IgD-negative memory B cell (primary cell): ENCODE results near the gene FAF1. TPM values are rescaled to one million over a fixed set of nuclear protein-coding genes. Genes with fewer than 3 reads are reported as not detected.
"Not testable (repeated sequence)": the region's sequence is repeated elsewhere in the genome, so short reads cannot be mapped to it uniquely, and the experiment has no call there.

ENCODE experiments used
- H3K27ac Mint-ChIP-seq, 3 donors: one replicate each; pipeline ENCODE4 v1.8.0; 2020 to 2022; ENCODE audit warnings: mild to moderate bottlenecking in 3 of 3, mixed read lengths in 3 of 3, moderate library complexity in 1 of 3
- H3K27me3 Mint-ChIP-seq: one replicate; pipeline ENCODE4 v1.8.0; 2021; ENCODE audit warnings: mixed read lengths
- H3K36me3 Mint-ChIP-seq: one replicate; pipeline ENCODE4 v1.8.0; 2020; ENCODE audit warnings: mild to moderate bottlenecking, mixed read lengths
- H3K4me1 Mint-ChIP-seq, 3 donors: one replicate each; pipeline ENCODE4 v1.8.0; 2020 to 2022; ENCODE audit warnings: mixed read lengths in 3 of 3, mild to moderate bottlenecking in 1 of 3
- H3K4me3 Mint-ChIP-seq, 4 donors: one replicate each; pipeline ENCODE4 v1.8.0; 2020 to 2022; ENCODE audit warnings: mild to moderate bottlenecking in 4 of 4, mixed read lengths in 4 of 4, moderate library complexity in 3 of 4
- H3K9me3 Mint-ChIP-seq, 3 donors: one replicate each; pipeline ENCODE4 v1.8.0; 2020 to 2021; ENCODE audit warnings: mixed read lengths in 3 of 3, mild to moderate bottlenecking in 1 of 3
- polyA plus RNA-seq: library from polyadenylated mRNA; unstranded; fragments of 300-500 nt; fragmentation: Illumina TruSeq; gene quantifications from one replicate; pipeline ENCODE4 v1.2.3, GENCODE V29; 2021

FAF1 gene
- polyA plus RNA-seq, 1 donor from 2014 or later = 26.3 TPM

GRCh38 chr1:50920409-50920808 is 39.7 kb downstream of the FAF1 start:
- H3K9me3 Mint-ChIP-seq = peaks cover 4 to 14% (median 7%) of the 10 kb centered on the region in 3 donors
- H3K27me3 Mint-ChIP-seq = no peaks in the 10 kb centered on the region
- no peak overlapping the region for H3K4me3 Mint-ChIP-seq
- peaks cover 13% of the 10 kb centered on the region for H3K36me3 Mint-ChIP-seq
- H3K27ac Mint-ChIP-seq = no peak overlapping the region
- peaks cover 25 to 36% (median 31%) of the 10 kb centered on the region in 3 donors for H3K4me1 Mint-ChIP-seq

GRCh38 chr1:50917138-50918137 is 42.6 kb downstream of the FAF1 start:
- peak overlapping the region; percentile 64 to 87 (median 83) for H3K4me3 Mint-ChIP-seq
- H3K4me1 Mint-ChIP-seq = peaks cover 19 to 26% (median 24%) of the 10 kb centered on the region in 3 donors
- H3K9me3 Mint-ChIP-seq = peaks cover 0 to 1% (median 0%) of the 10 kb centered on the region in 3 donors
- no peaks in the 10 kb centered on the region for H3K36me3 Mint-ChIP-seq
- peak overlapping the region; percentile 84 to 97 (median 97) for H3K27ac Mint-ChIP-seq
- H3K27me3 Mint-ChIP-seq = no peaks in the 10 kb centered on the region

GRCh38 chr1:50915621-50916020 is 44.4 kb downstream of the FAF1 start:
- no peaks in the 10 kb centered on the region for H3K36me3 Mint-ChIP-seq
- peak overlapping the region in 1 of 3 donors; percentile 24 for H3K27ac Mint-ChIP-seq
- no peaks in the 10 kb centered on the region for H3K27me3 Mint-ChIP-seq
- H3K9me3 Mint-ChIP-seq = peaks cover 0 to 1% (median 0%) of the 10 kb centered on the region in 3 donors
- H3K4me1 Mint-ChIP-seq = peaks cover 21 to 24% (median 24%) of the 10 kb centered on the region in 3 donors
- peak overlapping the region in 1 of 4 donors; percentile 3 for H3K4me3 Mint-ChIP-seq

GRCh38 chr1:50913954-50914353 is 46.1 kb downstream of the FAF1 start:
- Mint-ChIP-seq H3K4me3 (no peak overlapping the region), H3K27ac (no peak overlapping the region), H3K4me1 (peaks cover 18 to 24% (median 24%) of the 10 kb centered on the region in 3 donors), H3K36me3 (peaks cover 1% of the 10 kb centered on the region), H3K27me3 (no peaks in the 10 kb centered on the region), H3K9me3 (no peaks in the 10 kb centered on the region)

GRCh38 chr1:50910356-50910755 is 49.7 kb downstream of the FAF1 start:
- H3K27ac Mint-ChIP-seq, H3K4me3 Mint-ChIP-seq, H3K27me3 Mint-ChIP-seq, H3K36me3 Mint-ChIP-seq, H3K9me3 Mint-ChIP-seq, H3K4me1 Mint-ChIP-seq: not testable (repeated sequence)

- H3K4me3 Mint-ChIP-seq, H3K36me3 Mint-ChIP-seq, H3K27me3 Mint-ChIP-seq, H3K9me3 Mint-ChIP-seq, H3K27ac Mint-ChIP-seq: not testable (repeated sequence)
- peaks cover 0 to 10% (median 5%) of the 10 kb centered on the region in 3 donors for H3K4me1 Mint-ChIP-seq
Measured at GRCh38 chr1:50907610-50908009, 52.5 kb downstream of the FAF1 start.

- not testable (repeated sequence) for H3K4me1 Mint-ChIP-seq, H3K27ac Mint-ChIP-seq
Measured at GRCh38 chr1:50906050-50906449, 54.0 kb downstream of the FAF1 start.

GRCh38 chr1:50902419-50902818 is 57.6 kb downstream of the FAF1 start:
- H3K36me3 Mint-ChIP-seq = peaks cover 6% of the 10 kb centered on the region
- no peak overlapping the region for H3K27ac Mint-ChIP-seq
- H3K27me3 Mint-ChIP-seq = no peaks in the 10 kb centered on the region
- peaks cover 5 to 11% (median 9%) of the 10 kb centered on the region in 3 donors for H3K4me1 Mint-ChIP-seq
- no peaks in the 10 kb centered on the region for H3K9me3 Mint-ChIP-seq
- no peak overlapping the region for H3K4me3 Mint-ChIP-seq

More at GRCh38 chr1:50906050-50906449, 54.0 kb downstream of the FAF1 start:
- not testable (repeated sequence) for H3K9me3 Mint-ChIP-seq, H3K36me3 Mint-ChIP-seq, H3K27me3 Mint-ChIP-seq
- peak overlapping the region in 1 of 4 donors; percentile 17 for H3K4me3 Mint-ChIP-seq

- H3K27ac Mint-ChIP-seq = no peak overlapping the region
- peaks cover 6% of the 10 kb centered on the region for H3K36me3 Mint-ChIP-seq
- no peak overlapping the region for H3K4me3 Mint-ChIP-seq
- H3K9me3 Mint-ChIP-seq = no peaks in the 10 kb centered on the region
- H3K27me3 Mint-ChIP-seq = no peaks in the 10 kb centered on the region
- H3K4me1 Mint-ChIP-seq = peaks cover 5 to 11% (median 9%) of the 10 kb centered on the region in 3 donors
Measured at GRCh38 chr1:50901872-50902271, 58.2 kb downstream of the FAF1 start.

GRCh38 chr1:50898773-50899172 is 61.3 kb downstream of the FAF1 start:
- Mint-ChIP-seq H3K36me3 (peaks cover 3% of the 10 kb centered on the region), H3K27me3 (no peaks in the 10 kb centered on the region), H3K9me3 (no peaks in the 10 kb centered on the region), H3K4me1 (peaks cover 18 to 26% (median 23%) of the 10 kb centered on the region in 3 donors), H3K4me3 (no peak overlapping the region), H3K27ac (no peak overlapping the region)

- H3K36me3 Mint-ChIP-seq = peaks cover 3% of the 10 kb centered on the region
- no peaks in the 10 kb centered on the region for H3K27me3 Mint-ChIP-seq
- peaks cover 0 to 2% (median 0%) of the 10 kb centered on the region in 3 donors for H3K9me3 Mint-ChIP-seq
- no peak overlapping the region for H3K27ac Mint-ChIP-seq
- peaks cover 17 to 33% (median 27%) of the 10 kb centered on the region in 3 donors for H3K4me1 Mint-ChIP-seq
- H3K4me3 Mint-ChIP-seq = no peak overlapping the region
Measured at GRCh38 chr1:50894340-50894739, 65.7 kb downstream of the FAF1 start.

GRCh38 chr1:50893466-50893865 is 66.6 kb downstream of the FAF1 start:
- H3K4me1 Mint-ChIP-seq = peaks cover 17 to 28% (median 22%) of the 10 kb centered on the region in 3 donors
- H3K27ac Mint-ChIP-seq = no peak overlapping the region
- peaks cover 3% of the 10 kb centered on the region for H3K36me3 Mint-ChIP-seq
- H3K27me3 Mint-ChIP-seq = no peaks in the 10 kb centered on the region
- peaks cover 0 to 2% (median 0%) of the 10 kb centered on the region in 3 donors for H3K9me3 Mint-ChIP-seq
- H3K4me3 Mint-ChIP-seq = no peak overlapping the region

GRCh38 chr1:50887555-50887954 is 72.5 kb downstream of the FAF1 start:
- H3K36me3 Mint-ChIP-seq, H3K9me3 Mint-ChIP-seq, H3K4me3 Mint-ChIP-seq, H3K27me3 Mint-ChIP-seq, H3K27ac Mint-ChIP-seq: not testable (repeated sequence)
- H3K4me1 Mint-ChIP-seq = peaks cover 4 to 14% (median 9%) of the 10 kb centered on the region in 3 donors

GRCh38 chr1:50880373-50880772 is 79.7 kb downstream of the FAF1 start:
- Mint-ChIP-seq H3K36me3 (no peaks in the 10 kb centered on the region), H3K27me3 (no peaks in the 10 kb centered on the region), H3K4me1 (peaks cover 10 to 22% (median 15%) of the 10 kb centered on the region in 3 donors)

GRCh38 chr1:50879137-50879536 is 80.9 kb downstream of the FAF1 start:
- Mint-ChIP-seq H3K9me3 (no peaks in the 10 kb centered on the region), H3K27ac (no peak overlapping the region), H3K4me1 (peaks cover 9 to 14% (median 11%) of the 10 kb centered on the region in 3 donors), H3K4me3 (no peak overlapping the region), H3K27me3 (no peaks in the 10 kb centered on the region), H3K36me3 (no peaks in the 10 kb centered on the region)

More at GRCh38 chr1:50880373-50880772, 79.7 kb downstream of the FAF1 start:
- Mint-ChIP-seq H3K9me3 (peaks cover 0 to 3% (median 0%) of the 10 kb centered on the region in 3 donors), H3K4me3 (no peak overlapping the region), H3K27ac (no peak overlapping the region)
